Ammon's horn (tissue), 1 donor: ENCODE results near the gene EXOC3L1.

Experiments used
- DNase-seq: peaks from one replicate; pipeline ENCODE4 v3.0.0-alpha.2; 2016; ENCODE audit warnings: low spot score

Gene EXOC3L1

GRCh38 chr16:67147437-67148140 is 42.3 kb downstream of the EXOC3L1 start:
- no peak for DNase-seq

GRCh38 chr16:67146523-67147357 is 43.2 kb downstream of the EXOC3L1 start:
- DNase-seq: no peak

- no peak for DNase-seq
Measured at GRCh38 chr16:67145746-67146145, 44.2 kb downstream of the EXOC3L1 start.

- DNase-seq: no peak
Measured at GRCh38 chr16:67144943-67145342, 45.0 kb downstream of the EXOC3L1 start.

- no peak for DNase-seq
Measured at GRCh38 chr16:67142342-67142741, 47.6 kb downstream of the EXOC3L1 start.

- DNase-seq: no peak
Measured at GRCh38 chr16:67141391-67141790, 48.5 kb downstream of the EXOC3L1 start.

GRCh38 chr16:67137605-67138004 is 52.3 kb downstream of the EXOC3L1 start:
- DNase-seq: no peak
